MCF 10A (cell line): ENCODE results near the gene S100A6. TPM values are rescaled to one million over a fixed set of nuclear protein-coding genes. Genes with fewer than 3 reads are reported as not detected.

Experiments used
- BruUV-seq: library from RNA; stranded (reverse); fragments of 400-500 nt; replicated peaks from 2 replicates; lab custom pipeline; 2021; lab: Mats Ljungman, UMichigan
- CTCF ChIA-PET: fragments of 300-600 bp; sonication (Branson Sonifier 250); formaldehyde crosslinking; extraction: SDS; loops from one replicate; lab custom pipeline; 2021; ENCODE audit warnings: antibody characterized with exemption, inconsistent platforms; lab: Yijun Ruan, JAX
- POLR2A ChIA-PET: fragments of 300-600, 350-650 bp; sonication (Branson Sonifier 250); formaldehyde crosslinking; extraction: SDS; loops from one replicate; lab custom pipeline; 2020; ENCODE audit warnings: antibody characterized with exemption, inconsistent platforms; lab: Yijun Ruan, JAX
- DNase-seq: peaks from one replicate; pipeline ENCODE4 v3.0.0-alpha.2; 2018; ENCODE audit not compliant: unreplicated experiment
- H3K27ac Mint-ChIP-seq: one replicate; pipeline ENCODE4 v1.8.0; 2022; ENCODE audit warnings: mild to moderate bottlenecking, low read depth, mixed read lengths; ENCODE audit not compliant: unreplicated experiment
- H3K27me3 Mint-ChIP-seq: one replicate; pipeline ENCODE4 v1.8.0; 2022; ENCODE audit warnings: mixed read lengths; ENCODE audit not compliant: insufficient read depth, unreplicated experiment
- H3K36me3 Mint-ChIP-seq: one replicate; pipeline ENCODE4 v1.8.0; 2022; ENCODE audit warnings: mild to moderate bottlenecking, moderate library complexity, mixed read lengths; ENCODE audit not compliant: insufficient read depth, unreplicated experiment
- H3K4me1 Mint-ChIP-seq: one replicate; pipeline ENCODE4 v1.8.0; 2022; ENCODE audit warnings: mixed read lengths; ENCODE audit not compliant: insufficient read depth, unreplicated experiment
- H3K4me3 Mint-ChIP-seq: one replicate; pipeline ENCODE4 v1.8.0; 2022; ENCODE audit warnings: mild to moderate bottlenecking, moderate library complexity, mixed read lengths; ENCODE audit not compliant: unreplicated experiment
- H3K9me3 Mint-ChIP-seq: one replicate; pipeline ENCODE4 v1.8.0; 2022; ENCODE audit warnings: mixed read lengths; ENCODE audit not compliant: unreplicated experiment
- CTCF ChIP-seq: fragments of 200-600 bp; IDR thresholded peaks from one replicate; pipeline ENCODE4 v1.8.0; 2022; ENCODE audit warnings: antibody characterized with exemption, mild to moderate bottlenecking; ENCODE audit not compliant: unreplicated experiment
- intact Hi-C: fragments of 100-400 bp; cut with micrococcal nuclease; formaldehyde crosslinking; loops from 2 replicates; pipeline ENCODE4 v1.14.1; 2022
- total RNA-seq: library from RNA; stranded (reverse); gene quantifications from 2 replicates; pipeline ENCODE4 v1.2.3, GENCODE V29; 2022

S100A6 gene
- total RNA-seq, 1 experiment from 2014 or later, result 2,571 TPM

- TF ChIP-seq CTCF, result no peak
- H3K27me3 Mint-ChIP-seq, result no peaks in the 10 kb centered on the region
- H3K36me3 Mint-ChIP-seq, result no peaks in the 10 kb centered on the region
- POLR2A ChIA-PET, result interaction anchor here (0.6 to 2.4 kb wide), 3 partner anchors 19 to 71 kb away, joined by 3 to 12 read pairs (median 3); partner anchors contain the start of gene S100A16
- peaks cover 17% of the 10 kb centered on the region for H3K4me1 Mint-ChIP-seq
- H3K27ac Mint-ChIP-seq, result no peak overlapping the region
- CTCF ChIA-PET, result interaction anchor here (0.6 to 2.2 kb wide), 4 partner anchors 8 to 93 kb away, joined by 3 to 11 read pairs (median 5); no protein-coding TSS in a partner anchor
- H3K9me3 Mint-ChIP-seq, result no peaks in the 10 kb centered on the region
- no peak overlapping the region for H3K4me3 Mint-ChIP-seq
- no peak for DNase-seq
- intact Hi-C loops, result no loop called here
- BruUV-seq, result no TSS peak
Observed at GRCh38 chr1:153578936-153579335, 43.1 kb upstream of the S100A6 start.

- no TSS peak for BruUV-seq
- H3K9me3 Mint-ChIP-seq, result no peaks in the 10 kb centered on the region
- intact Hi-C loops, result no loop called here
- ChIA-PET POLR2A (interaction anchor here (0.6 to 2.4 kb wide), 10 partner anchors 8 to 71 kb away, joined by 3 to 12 read pairs (median 4); partner anchors contain the start of genes S100A14, S100A16 and S100A2), CTCF (interaction anchor here (0.7 to 3.4 kb wide), 7 partner anchors 8 to 94 kb away, joined by 3 to 15 read pairs (median 5); partner anchors contain the start of gene S100A13)
- no peak for DNase-seq
- no peak for TF ChIP-seq CTCF
- no peaks in the 10 kb centered on the region for H3K36me3 Mint-ChIP-seq
- H3K27me3 Mint-ChIP-seq, result no peaks in the 10 kb centered on the region
- no peak overlapping the region for H3K4me3 Mint-ChIP-seq
- H3K27ac Mint-ChIP-seq, result no peak overlapping the region
- H3K4me1 Mint-ChIP-seq, result peaks cover 17% of the 10 kb centered on the region
Observed at GRCh38 chr1:153578490-153578889, 42.7 kb upstream of the S100A6 start.

- DNase-seq, result no peak
- BruUV-seq, result no TSS peak
Observed at GRCh38 chr1:153577624-153578051, 41.8 kb upstream of the S100A6 start.

More at GRCh38 chr1:153577624-153578051, 41.8 kb upstream of the S100A6 start:
- CTCF ChIA-PET, result interaction anchor here (0.5 to 3.4 kb wide), 18 partner anchors 9 to 225 kb away, joined by 3 to 15 read pairs (median 4); partner anchors contain the start of genes CHTOP, S100A13 and S100A16
- POLR2A ChIA-PET, result interaction anchor here (0.8 to 2.4 kb wide), 16 partner anchors 9 to 152 kb away, joined by 3 to 12 read pairs (median 4); partner anchors contain the start of genes S100A14, S100A16 and S100A2
- no peak for TF ChIP-seq CTCF
- H3K4me3 Mint-ChIP-seq, result no peak overlapping the region
- no peaks in the 10 kb centered on the region for H3K9me3 Mint-ChIP-seq
- intact Hi-C loops, result no loop called here
- no peak overlapping the region for H3K27ac Mint-ChIP-seq
- H3K27me3 Mint-ChIP-seq, result no peaks in the 10 kb centered on the region
- peaks cover 25% of the 10 kb centered on the region for H3K4me1 Mint-ChIP-seq
- no peaks in the 10 kb centered on the region for H3K36me3 Mint-ChIP-seq
